Activated CD4-positive, alpha-beta T cell treated with anti-CD3 and anti-CD28 coated beads, Interleukin-2, Interleukin-4, amounts not matched to agents 100 ng/mL and 50 ng/mL, durations not matched to agents 16 hours and 8 hours (primary cell): ENCODE data around the gene NOC4L.

Experiments
- DNase-seq: peaks from one replicate; pipeline ENCODE4 v3.0.0-alpha.2; 2020; ENCODE audit warnings: low spot score

The NOC4L gene

GRCh38 chr12:132156573-132157325 is 12.5 kb downstream of the NOC4L start:
- DNase-seq: no peak

- DNase-seq: no peak
Observed at GRCh38 chr12:132157733-132158409, 13.6 kb downstream of the NOC4L start.

- no peak for DNase-seq
Observed at GRCh38 chr12:132158677-132159554, 14.7 kb downstream of the NOC4L start.

GRCh38 chr12:132159555-132160003 is 15.3 kb downstream of the NOC4L start:
- no peak for DNase-seq

- no peak for DNase-seq
Observed at GRCh38 chr12:132160016-132160415, 15.8 kb downstream of the NOC4L start.

- no peak for DNase-seq
Observed at GRCh38 chr12:132160601-132161035, 16.4 kb downstream of the NOC4L start.

- no peak for DNase-seq
Observed at GRCh38 chr12:132161036-132161781, 17.0 kb downstream of the NOC4L start.

- no peak for DNase-seq
Observed at GRCh38 chr12:132161796-132162507, 17.7 kb downstream of the NOC4L start.

GRCh38 chr12:132162508-132163031 is 18.3 kb downstream of the NOC4L start:
- DNase-seq: no peak

GRCh38 chr12:132163041-132163910 is 19.0 kb downstream of the NOC4L start:
- DNase-seq: no peak

GRCh38 chr12:132163911-132164288 is 19.6 kb downstream of the NOC4L start:
- no peak for DNase-seq

- DNase-seq: no peak
Observed at GRCh38 chr12:132164426-132164825, 20.2 kb downstream of the NOC4L start.

GRCh38 chr12:132165584-132165983 is 21.3 kb downstream of the NOC4L start:
- no peak for DNase-seq

- no peak for DNase-seq
Observed at GRCh38 chr12:132166093-132166492, 21.8 kb downstream of the NOC4L start.

GRCh38 chr12:132166801-132167591 is 22.7 kb downstream of the NOC4L start:
- DNase-seq: no peak

GRCh38 chr12:132167611-132168310 is 23.5 kb downstream of the NOC4L start:
- no peak for DNase-seq

- no peak for DNase-seq
Observed at GRCh38 chr12:132168311-132169031, 24.2 kb downstream of the NOC4L start.

GRCh38 chr12:132169376-132169775 is 25.1 kb downstream of the NOC4L start:
- DNase-seq: no peak
